Activated naive CD8-positive, alpha-beta T cell treated with anti-CD3 and anti-CD28 coated beads for 36 hours (primary cell): Measurements from ENCODE around the gene TNRC6C. TPM values are rescaled to one million over a fixed set of nuclear protein-coding genes. Genes with fewer than 3 reads are reported as not detected.
A peak's percentile ranks its signal among the peaks of the same experiment; 100 is the strongest.

Source experiments
- DNase-seq: peaks from one replicate; pipeline ENCODE4 v3.0.0; 2021
- H3K27ac Mint-ChIP-seq: one replicate; pipeline ENCODE4 v1.8.0; 2022; ENCODE audit warnings: mild to moderate bottlenecking, moderate library complexity, mixed read lengths
- H3K27me3 Mint-ChIP-seq: one replicate; pipeline ENCODE4 v1.8.0; 2022; ENCODE audit warnings: mild to moderate bottlenecking, mixed read lengths
- H3K36me3 Mint-ChIP-seq: one replicate; pipeline ENCODE4 v1.8.0; 2021; ENCODE audit warnings: mild to moderate bottlenecking, mixed read lengths
- H3K4me1 Mint-ChIP-seq: one replicate; pipeline ENCODE4 v1.8.0; 2021; ENCODE audit warnings: mixed read lengths
- H3K4me3 Mint-ChIP-seq: one replicate; pipeline ENCODE4 v1.8.0; 2022; ENCODE audit warnings: mild to moderate bottlenecking, moderate library complexity, mixed read lengths
- H3K9me3 Mint-ChIP-seq: one replicate; pipeline ENCODE4 v1.8.0; 2022; ENCODE audit warnings: mixed read lengths
- total RNA-seq, 2 experiments: library from RNA; stranded (reverse); gene quantifications; one replicate each; pipeline ENCODE4 v1.2.3, GENCODE V29; 2021

The TNRC6C gene
- total RNA-seq, 2 experiments from 2014 or later = 16.2 to 19.2 TPM

GRCh38 chr17:78144736-78145641, 186.5 kb downstream of the TNRC6C start:
- Mint-ChIP-seq H3K4me1 (peaks cover 43% of the 10 kb centered on the region), H3K36me3 (peaks cover 13% of the 10 kb centered on the region), H3K4me3 (no peak overlapping the region)

GRCh38 chr17:78146471-78146869, 188.0 kb downstream of the TNRC6C start:
- no peak for DNase-seq
- H3K27me3 Mint-ChIP-seq = no peaks in the 10 kb centered on the region
- no peak overlapping the region for H3K27ac Mint-ChIP-seq
- H3K4me3 Mint-ChIP-seq = no peak overlapping the region
- H3K36me3 Mint-ChIP-seq = peaks cover 6% of the 10 kb centered on the region
- H3K9me3 Mint-ChIP-seq = no peaks in the 10 kb centered on the region
- peaks cover 35% of the 10 kb centered on the region for H3K4me1 Mint-ChIP-seq

More at GRCh38 chr17:78144736-78145641, 186.5 kb downstream of the TNRC6C start:
- Mint-ChIP-seq H3K27ac (peak overlapping the region; percentile 45), H3K9me3 (no peaks in the 10 kb centered on the region), H3K27me3 (no peaks in the 10 kb centered on the region)
- DNase-seq = no peak

DNA sequence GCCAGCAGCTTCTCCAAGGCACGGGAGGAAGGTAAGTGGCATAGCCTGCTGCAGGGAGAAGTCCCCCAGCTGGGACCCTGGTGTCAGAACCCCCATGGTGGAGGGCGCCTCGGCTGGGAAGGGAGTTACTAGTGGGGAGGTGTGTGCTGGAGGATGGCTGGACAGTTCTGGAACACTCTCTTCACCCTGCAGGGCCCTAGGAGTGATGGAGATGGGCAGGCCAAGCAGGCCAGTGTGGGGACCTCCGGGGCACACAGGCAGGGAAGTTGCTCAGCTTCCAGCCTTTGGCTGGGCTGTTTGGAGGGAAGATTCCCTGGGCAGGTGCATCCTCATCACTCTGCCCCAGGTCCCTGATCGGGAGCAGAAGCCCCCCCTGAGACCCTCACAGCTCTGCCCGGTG, 188.4 kb downstream of the TNRC6C start:
- Mint-ChIP-seq H3K27me3 (no peaks in the 10 kb centered on the region), H3K4me1 (peaks cover 33% of the 10 kb centered on the region), H3K27ac (no peak overlapping the region), H3K9me3 (no peaks in the 10 kb centered on the region), H3K36me3 (peaks cover 6% of the 10 kb centered on the region), H3K4me3 (no peak overlapping the region)
- DNase-seq = no peak

DNA sequence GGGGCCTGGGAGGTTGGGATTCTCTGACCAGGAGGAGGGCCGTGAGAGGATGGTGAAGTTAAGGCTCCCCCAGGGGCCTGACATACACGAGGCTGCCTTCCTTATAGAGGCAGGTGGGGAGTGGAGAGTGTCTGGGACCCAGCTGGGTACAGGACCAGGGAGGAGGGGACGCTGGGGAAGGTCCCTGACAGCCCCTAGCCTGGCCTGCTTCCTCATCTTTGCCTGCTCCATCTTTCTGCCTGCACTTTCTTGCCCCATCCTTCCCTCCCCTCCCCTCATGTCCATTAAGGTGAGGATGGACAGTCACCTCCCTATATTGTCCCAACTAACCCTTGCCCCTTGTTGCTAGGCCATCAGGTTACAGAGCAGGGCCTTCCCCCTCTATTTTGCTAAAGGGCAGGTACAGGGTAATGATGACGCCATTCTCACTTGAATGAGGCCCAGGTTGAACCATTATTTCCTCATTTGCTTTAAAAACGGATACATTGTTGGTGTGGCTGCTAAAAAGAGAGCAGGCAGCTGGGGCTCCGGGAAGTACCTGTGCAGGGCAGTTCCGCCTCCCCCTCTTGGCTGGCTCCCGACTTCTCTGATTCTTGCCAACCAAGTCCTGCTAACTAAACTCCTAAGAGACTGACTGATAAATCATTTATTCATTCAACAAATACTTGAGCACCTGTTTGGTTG, 189.0 kb downstream of the TNRC6C start:
- DNase-seq = no peak
- peaks cover 4% of the 10 kb centered on the region for H3K36me3 Mint-ChIP-seq
- H3K4me1 Mint-ChIP-seq = peaks cover 27% of the 10 kb centered on the region
- no peaks in the 10 kb centered on the region for H3K27me3 Mint-ChIP-seq
- no peaks in the 10 kb centered on the region for H3K9me3 Mint-ChIP-seq
- H3K27ac Mint-ChIP-seq = peak overlapping the region; percentile 28
- H3K4me3 Mint-ChIP-seq = no peak overlapping the region

GRCh38 chr17:78148286-78149016, 189.9 kb downstream of the TNRC6C start:
- no peak for DNase-seq
- Mint-ChIP-seq H3K36me3 (no peaks in the 10 kb centered on the region), H3K9me3 (no peaks in the 10 kb centered on the region), H3K27ac (no peak overlapping the region), H3K4me3 (no peak overlapping the region), H3K4me1 (peaks cover 21% of the 10 kb centered on the region), H3K27me3 (no peaks in the 10 kb centered on the region)

- Mint-ChIP-seq H3K27ac (no peak overlapping the region), H3K27me3 (no peaks in the 10 kb centered on the region), H3K36me3 (no peaks in the 10 kb centered on the region), H3K4me3 (no peak overlapping the region), H3K4me1 (peaks cover 18% of the 10 kb centered on the region), H3K9me3 (no peaks in the 10 kb centered on the region)
- no peak for DNase-seq
Observed at GRCh38 chr17:78151514-78152008, 193.1 kb downstream of the TNRC6C start.

- Mint-ChIP-seq H3K27ac (no peak overlapping the region), H3K27me3 (no peaks in the 10 kb centered on the region), H3K9me3 (no peaks in the 10 kb centered on the region), H3K4me1 (peaks cover 13% of the 10 kb centered on the region), H3K4me3 (no peak overlapping the region), H3K36me3 (no peaks in the 10 kb centered on the region)
- no peak for DNase-seq
Observed at GRCh38 chr17:78154903-78155811, 196.7 kb downstream of the TNRC6C start.

Other genes with a start within 250 kb of the TNRC6C start
- 100 to 1,000 TPM; 119 to 125 TPM for gene TMC6, start 170.1 kb downstream of the TNRC6C start, total RNA-seq
- gene TMC8, start 172.1 kb downstream of the TNRC6C start, total RNA-seq = 100 to 1,000 TPM; 133 to 136 TPM
- not detected for gene C17orf99, start 187.7 kb downstream of the TNRC6C start, total RNA-seq
- 100 to 1,000 TPM; 126 to 127 TPM for gene SYNGR2, start 209.9 kb downstream of the TNRC6C start, total RNA-seq
- 100 to 1,000 TPM; 144 to 150 TPM for gene TK1, start 228.3 kb downstream of the TNRC6C start, total RNA-seq
- gene AFMID, start 228.7 kb downstream of the TNRC6C start, total RNA-seq = 10 to 100 TPM; 32.7 to 36.2 TPM